GM19043 (cell line): ENCODE results near the gene KMT2D.

Experiments used
- ATAC-seq: cut with Tn5 transposase; IDR thresholded peaks from one replicate; pipeline ENCODE4 v1.9.1; 2021; ENCODE audit warnings: low read depth; ENCODE audit not compliant: unreplicated experiment

KMT2D gene

GRCh38 chr12:49055092-49055491 lies 5.5 kb downstream of the KMT2D start:
- no peak for ATAC-seq

DNA sequence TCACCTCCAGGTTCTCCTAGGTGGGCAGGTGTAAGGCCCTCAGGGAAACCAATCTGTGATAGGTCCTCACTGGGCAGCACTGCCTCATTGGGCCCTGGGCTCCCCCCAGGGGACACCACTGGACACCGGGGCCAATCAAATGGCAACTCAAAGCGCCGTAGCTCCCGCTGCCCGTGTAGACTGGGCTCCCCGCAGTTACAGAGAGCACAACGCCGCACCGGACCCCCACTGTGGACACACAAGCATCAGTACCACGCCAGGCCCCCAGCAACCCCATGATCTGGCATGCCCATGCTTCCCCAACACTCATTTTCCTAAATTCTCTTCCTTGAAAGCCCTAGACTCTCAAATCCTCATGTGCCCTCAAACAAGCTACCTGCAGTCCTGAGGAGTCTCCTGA lies 6.1 kb downstream of the KMT2D start:
- no peak for ATAC-seq

GRCh38 chr12:49054096-49054495 lies 6.5 kb downstream of the KMT2D start:
- ATAC-seq = no peak

DNA sequence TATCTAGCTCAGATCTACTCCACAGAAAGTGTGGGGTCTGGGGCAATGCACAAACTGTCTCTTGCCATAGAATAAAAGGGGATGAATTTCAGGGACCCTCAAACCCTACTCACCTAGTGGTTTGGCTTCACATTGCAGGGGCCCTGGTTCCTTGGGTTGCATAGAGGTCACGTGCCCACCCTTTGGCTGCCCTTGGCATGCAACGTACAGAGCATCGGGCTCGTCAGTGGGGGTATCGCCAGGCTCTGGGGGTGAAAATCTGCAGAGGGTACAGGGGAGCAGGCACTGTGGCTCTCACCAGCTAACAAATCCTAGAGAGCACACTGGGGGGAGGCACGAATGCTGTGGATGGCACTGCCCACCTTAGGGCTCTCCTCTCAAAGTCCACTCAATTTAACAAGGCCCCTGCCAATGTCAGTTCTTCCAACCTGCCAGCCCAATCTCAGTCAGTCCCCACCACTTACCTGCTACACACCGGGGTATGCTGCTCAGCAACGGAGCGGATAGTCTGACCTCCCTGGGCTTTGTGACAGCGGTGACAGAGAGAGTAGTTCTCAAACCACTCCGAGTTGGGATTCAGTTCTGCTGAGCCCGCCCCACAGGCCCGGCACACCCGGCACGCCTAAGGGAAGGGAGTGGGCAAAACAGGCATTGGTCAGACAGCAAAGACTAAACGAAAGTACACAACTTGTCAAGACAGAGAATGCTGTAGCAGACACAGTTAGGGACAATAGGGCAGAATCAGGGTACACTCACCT lies 8.0 kb downstream of the KMT2D start:
- ATAC-seq = no peak

GRCh38 chr12:49051777-49052438 lies 8.7 kb downstream of the KMT2D start:
- no peak for ATAC-seq

- no peak for ATAC-seq
These were observed 9.2 kb downstream of the KMT2D start for GRCh38 chr12:49051373-49051764.

- no peak for ATAC-seq
These were observed 9.9 kb downstream of the KMT2D start for GRCh38 chr12:49050507-49051372.

GRCh38 chr12:49049566-49050224 lies 10.9 kb downstream of the KMT2D start:
- ATAC-seq = no peak

DNA sequence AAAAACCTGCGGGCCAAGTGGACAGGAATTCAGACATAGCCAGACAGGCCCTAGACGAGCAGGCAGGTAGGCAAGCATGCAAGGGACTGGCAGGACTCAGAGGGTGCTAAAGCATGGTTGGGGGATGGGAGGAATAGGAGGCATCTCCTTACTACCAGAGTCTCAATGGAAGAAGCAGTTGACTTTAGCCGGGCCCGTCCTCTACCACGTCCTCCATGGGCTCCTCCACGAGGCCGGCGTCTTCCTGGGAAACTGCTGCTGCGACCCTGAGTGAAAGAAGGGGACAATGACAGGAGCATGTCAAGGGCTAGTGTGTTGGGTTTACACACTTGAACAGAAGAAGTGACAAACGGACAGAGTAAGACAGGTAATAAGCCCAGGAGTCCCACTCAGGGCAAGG lies 11.6 kb downstream of the KMT2D start:
- no peak for ATAC-seq

DNA sequence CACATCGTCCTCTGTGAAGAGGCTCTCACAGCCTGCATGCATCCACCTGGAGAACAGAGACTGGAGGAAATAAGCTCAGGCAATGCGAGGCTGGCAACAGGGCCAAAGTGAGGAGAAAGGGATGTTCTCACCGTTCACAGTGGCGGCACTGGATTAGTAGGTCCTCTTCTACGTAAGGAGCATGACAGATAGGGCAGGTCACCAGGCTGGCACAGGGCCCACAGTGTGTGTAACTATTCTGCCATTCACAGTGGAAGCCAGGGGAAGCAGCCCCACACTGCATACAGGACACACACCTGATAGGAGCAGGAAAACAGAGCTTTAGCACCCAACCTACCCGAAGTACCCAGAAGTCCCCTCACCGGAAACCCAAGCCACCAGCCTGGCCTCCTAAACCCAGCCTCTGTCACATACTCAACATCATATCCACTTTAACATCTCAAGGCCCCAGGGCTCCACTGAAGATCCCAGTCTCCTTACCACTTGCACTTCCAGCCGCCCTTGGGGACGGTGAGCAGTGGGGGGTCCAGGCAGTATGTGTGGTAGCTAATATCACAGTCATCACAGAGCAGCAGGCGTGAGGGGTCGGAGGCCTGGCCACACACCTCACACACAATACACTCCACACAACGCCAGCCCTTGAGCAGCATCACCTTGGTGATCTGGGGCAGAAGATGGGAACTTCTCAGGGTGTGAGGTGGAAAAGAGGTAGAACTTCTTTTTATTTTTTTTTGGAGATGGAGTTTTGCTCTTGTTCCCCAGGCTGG lies 14.3 kb downstream of the KMT2D start:
- no peak for ATAC-seq

- no peak for ATAC-seq
These were observed 15.9 kb downstream of the KMT2D start for GRCh38 chr12:49044660-49045059.

GRCh38 chr12:49043856-49044258 lies 16.7 kb downstream of the KMT2D start:
- ATAC-seq = no peak

DNA sequence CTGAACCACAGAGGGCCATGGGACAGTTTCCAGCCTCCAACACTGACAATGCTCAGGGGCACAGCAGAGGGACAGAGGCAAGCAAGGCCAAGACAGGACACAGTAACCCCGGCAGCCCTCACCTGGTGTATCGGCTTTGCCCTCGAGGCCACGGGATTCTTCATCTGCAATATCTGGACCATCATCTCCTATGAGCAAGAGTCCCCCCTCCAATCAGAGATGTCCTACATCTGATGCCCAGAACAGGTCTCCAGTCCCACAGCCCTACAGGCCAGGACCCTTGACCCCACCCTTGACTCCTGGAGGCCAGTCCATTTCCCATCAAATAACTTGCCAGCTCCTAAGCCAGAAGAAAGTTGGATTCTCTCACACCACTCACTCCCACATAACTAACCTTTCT lies 17.4 kb downstream of the KMT2D start:
- no peak for ATAC-seq

DNA sequence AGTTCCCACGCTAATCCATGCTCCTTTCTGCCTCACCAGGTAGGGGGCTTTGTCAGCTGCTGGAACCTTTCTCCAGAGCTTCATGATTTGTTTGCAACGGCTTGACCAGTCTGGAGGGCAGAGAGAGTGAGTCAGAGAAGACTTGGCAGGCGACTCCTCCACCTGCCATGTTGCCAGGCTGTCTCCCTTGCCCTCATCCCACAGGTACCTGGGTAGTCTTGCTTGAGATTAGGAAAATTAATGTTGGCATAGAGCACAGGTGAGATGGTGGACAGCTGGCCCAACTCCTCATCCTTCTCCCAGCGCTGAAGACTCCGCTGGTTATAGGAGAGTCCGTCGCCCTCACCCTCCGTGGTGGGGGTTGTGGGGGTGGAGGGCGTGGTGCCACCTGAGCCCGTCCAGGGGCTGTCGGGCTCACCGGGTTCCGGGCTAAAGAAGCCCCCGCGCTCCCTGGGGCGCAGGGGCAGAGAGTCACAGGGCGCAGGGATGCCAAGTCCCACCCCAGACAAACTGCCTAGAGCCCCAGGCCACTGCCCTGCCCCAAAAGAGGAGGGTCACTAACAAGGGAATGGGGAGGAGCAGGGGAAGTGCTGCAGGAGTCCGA lies 18.6 kb downstream of the KMT2D start:
- no peak for ATAC-seq

- ATAC-seq = no peak
These were observed 19.3 kb downstream of the KMT2D start for GRCh38 chr12:49041036-49041880.

DNA sequence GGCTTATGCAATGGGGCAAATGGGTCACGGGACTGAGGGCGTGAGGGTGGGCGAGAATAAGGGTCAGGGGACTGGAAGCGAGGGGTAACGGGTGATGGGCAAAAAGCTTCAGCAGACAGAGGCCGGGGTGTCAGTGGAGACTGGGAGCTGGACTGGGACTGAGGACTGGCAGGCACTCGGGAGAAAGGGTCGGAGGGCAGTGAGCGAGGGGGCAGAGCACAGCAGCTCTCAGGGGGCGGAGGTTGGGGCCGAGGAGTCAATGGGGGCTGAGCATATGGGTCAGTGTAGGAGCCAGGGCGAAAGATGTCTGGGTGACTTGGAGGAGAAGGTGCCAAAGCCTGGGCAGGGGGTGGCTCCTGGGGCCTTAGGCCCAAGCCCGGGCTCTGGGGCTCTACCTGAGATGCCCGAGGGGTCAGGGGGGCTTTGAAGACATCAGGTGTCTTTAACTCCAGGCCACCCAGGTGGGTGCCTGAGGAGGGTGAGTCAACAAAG lies 20.2 kb downstream of the KMT2D start:
- ATAC-seq = no peak

- ATAC-seq = no peak
These were observed 20.9 kb downstream of the KMT2D start for GRCh38 chr12:49039421-49040363.
